Mucosa of descending colon (tissue), 3 donors: ENCODE results near the gene NIPAL4. TPM values are rescaled to one million over a fixed set of nuclear protein-coding genes. Genes with fewer than 3 reads are reported as not detected.

Experiments used
- ATAC-seq: fragments of 200-7000 bp; cut with Tn5 transposase; one replicate; pipeline ENCODE4 v1.9.1; 2020; ENCODE audit warnings: mild to moderate bottlenecking, moderate library complexity
- DNase-seq, 3 donors: peaks; one replicate each; pipeline ENCODE4 v3.0.0-alpha.2; 2020
- H3K36me3 ChIP-seq: fragments of 200-600 bp; one replicate; pipeline ENCODE4 v1.8.0; 2021; ENCODE audit warnings: low read depth, mild to moderate bottlenecking
- H3K4me1 ChIP-seq: fragments of 200-600 bp; one replicate; pipeline ENCODE4 v1.8.0; 2021; ENCODE audit warnings: low read depth, mild to moderate bottlenecking
- H3K4me3 ChIP-seq: fragments of 200-600 bp; one replicate; pipeline ENCODE4 v1.8.0; 2021; ENCODE audit warnings: mild to moderate bottlenecking
- H3K9me3 ChIP-seq: fragments of 200-600 bp; one replicate; pipeline ENCODE4 v1.8.0; 2021; ENCODE audit warnings: mild to moderate bottlenecking
- CTCF ChIP-seq: fragments of 200-600 bp; IDR thresholded peaks from one replicate; pipeline ENCODE4 v1.8.0; 2022; ENCODE audit warnings: antibody characterized with exemption, mild to moderate bottlenecking
- intact Hi-C, 2 donors: fragments of 100-400 bp; cut with DNase I in 1 of 2; cut with micrococcal nuclease in 1 of 2; formaldehyde crosslinking; loops; one replicate each; pipeline versions ENCODE4 v1.11.0 to v1.11.1; 2022; cut with DNase I, micrococcal nuclease
- total RNA-seq, 3 donors: library from RNA; stranded (reverse); fragmentation: NEBNext Ultra II Directional in 2 of 3; extraction: Animal tissue kit (Norgen Biotek cat#: 25700) in 2 of 3; gene quantifications; one replicate each; pipeline versions ENCODE4 v1.2.1 to v1.2.4, GENCODE V29; 2021 to 2023
- donor health status: DM: no; HTN: no; CAD: no; lungs with moderate emphysema.
- donor health status: DM: no; HTN: no; CAD: no.
- donor health status: DM: no; HTN: yes; CAD: no.

The NIPAL4 gene
- total RNA-seq, 3 donors from 2014 or later = 0.70 to 3.2 TPM; not detected in 1

- no peak for TF ChIP-seq CTCF
- no peaks in the 10 kb centered on the region for H3K9me3 ChIP-seq
- no peak overlapping the region for H3K4me3 ChIP-seq
- no peaks in the 10 kb centered on the region for H3K4me1 ChIP-seq
- no peaks in the 10 kb centered on the region for H3K36me3 ChIP-seq
- no peak for DNase-seq
- no peak for ATAC-seq
- intact Hi-C loops = no loop called here
Observed at GRCh38 chr5:157455057-157455456, 5.0 kb upstream of the NIPAL4 start.

GRCh38 chr5:157456301-157456700 lies 3.7 kb upstream of the NIPAL4 start:
- intact Hi-C loops = no loop called here
- H3K36me3 ChIP-seq = no peaks in the 10 kb centered on the region
- ATAC-seq (no peak), DNase-seq (no peak)
- no peak overlapping the region for H3K4me3 ChIP-seq
- no peaks in the 10 kb centered on the region for H3K9me3 ChIP-seq
- TF ChIP-seq CTCF = no peak
- H3K4me1 ChIP-seq = no peaks in the 10 kb centered on the region

GRCh38 chr5:157457391-157457790 lies 2.6 kb upstream of the NIPAL4 start:
- Histone ChIP-seq H3K4me1 (no peaks in the 10 kb centered on the region), H3K36me3 (no peaks in the 10 kb centered on the region), H3K9me3 (no peaks in the 10 kb centered on the region), H3K4me3 (no peak overlapping the region)
- intact Hi-C loops = no loop called here
- no peak for TF ChIP-seq CTCF
- ATAC-seq (no peak), DNase-seq (no peak)

DNA sequence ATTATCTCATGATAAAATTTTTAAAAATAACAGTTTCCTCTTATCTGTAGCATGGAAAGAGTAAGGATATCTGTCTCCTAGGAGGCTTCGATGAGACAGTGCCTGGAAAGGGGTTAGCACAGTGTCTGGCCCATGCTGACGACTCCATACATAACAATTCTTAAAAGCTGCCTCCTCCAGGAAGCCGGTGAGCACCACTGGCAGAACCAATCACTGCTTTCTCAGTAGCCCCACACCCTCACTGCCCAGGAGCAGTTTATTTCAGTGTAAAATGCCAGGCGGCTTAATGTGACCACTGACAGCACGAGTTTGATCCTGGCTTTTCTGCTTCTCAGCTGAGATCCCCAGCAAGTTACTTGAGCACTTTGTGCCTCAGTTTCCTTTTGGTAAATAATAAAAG lies 1.2 kb upstream of the NIPAL4 start:
- H3K4me1 ChIP-seq = no peaks in the 10 kb centered on the region
- no peaks in the 10 kb centered on the region for H3K36me3 ChIP-seq
- DNase-seq (no peak), ATAC-seq (no peak)
- no peaks in the 10 kb centered on the region for H3K9me3 ChIP-seq
- intact Hi-C loops = no loop called here
- no peak overlapping the region for H3K4me3 ChIP-seq
- TF ChIP-seq CTCF = no peak

DNA sequence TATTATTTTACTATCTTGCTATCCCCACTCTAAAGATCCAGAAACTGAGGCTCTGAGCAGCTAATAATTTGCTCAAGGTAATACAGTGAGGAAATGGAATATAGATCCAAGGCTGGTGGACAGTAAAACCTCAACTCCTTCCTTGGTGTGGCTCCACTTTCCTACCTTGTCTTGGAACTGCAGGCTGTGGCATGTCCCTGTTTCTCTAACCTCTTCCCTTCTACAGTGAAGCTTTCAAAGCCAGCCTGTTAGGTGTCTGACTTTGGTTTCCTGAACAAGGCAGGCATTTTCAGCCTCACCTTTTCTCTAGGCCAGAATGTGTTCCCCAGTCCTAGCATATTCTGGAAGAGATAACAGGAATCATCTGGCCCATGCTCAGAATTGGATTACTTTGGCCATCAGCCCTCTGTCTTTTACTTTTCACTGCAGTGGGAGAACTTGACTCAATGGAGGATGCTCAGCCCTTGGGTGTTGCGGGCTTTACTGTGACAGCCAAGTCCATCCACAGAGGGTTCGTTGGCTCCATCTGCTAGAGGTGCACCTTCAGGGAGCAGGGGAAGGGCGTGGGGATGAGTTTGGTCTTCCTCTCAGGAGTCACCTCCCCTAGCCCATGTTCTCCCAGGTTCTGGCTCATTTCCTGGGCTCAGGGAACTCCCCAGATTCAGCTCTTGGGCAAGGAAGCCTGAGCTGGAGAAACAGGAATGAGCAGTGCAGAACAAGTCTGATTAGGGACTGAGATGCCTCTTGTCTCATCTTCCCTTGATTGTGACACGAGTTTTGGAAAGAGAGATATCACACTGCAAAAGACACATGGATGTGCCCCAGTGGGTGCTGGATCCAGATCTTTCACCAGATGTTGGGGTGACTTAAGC lies 1.1 kb downstream of the NIPAL4 start:
- Histone ChIP-seq H3K4me3 (no peak overlapping the region), H3K4me1 (no peaks in the 10 kb centered on the region), H3K36me3 (no peaks in the 10 kb centered on the region), H3K9me3 (no peaks in the 10 kb centered on the region)
- no peak for TF ChIP-seq CTCF
- DNase-seq (no peak), ATAC-seq (no peak)
- intact Hi-C loops = no loop called here
